HG02884 (cell line): Measurements from ENCODE around the gene A4GALT.

Experiments
- ATAC-seq: cut with Tn5 transposase; IDR thresholded peaks from one replicate; pipeline ENCODE4 v1.9.1; 2021; ENCODE audit warnings: mild to moderate bottlenecking, moderate library complexity; ENCODE audit not compliant: unreplicated experiment

The A4GALT gene

DNA sequence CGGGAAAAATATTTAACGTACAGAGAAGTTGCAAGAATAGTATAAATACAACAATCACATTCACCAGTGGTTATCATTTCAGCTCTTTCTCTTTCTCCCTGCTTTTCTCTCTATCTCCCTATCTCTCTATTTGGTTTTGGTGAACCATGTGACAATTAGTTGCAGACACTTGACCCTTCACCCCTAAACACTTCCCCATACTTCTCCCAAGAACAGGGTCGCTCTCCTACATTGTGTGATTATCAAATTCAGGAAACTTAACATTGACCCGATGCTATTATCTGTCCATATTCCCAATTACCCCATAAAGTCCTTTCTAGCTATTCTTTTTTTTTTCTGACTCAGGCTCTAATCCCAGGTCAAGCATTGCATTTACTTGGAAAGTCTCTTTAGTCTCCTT, 66.7 kb downstream of the A4GALT start:
- no peak for ATAC-seq

DNA sequence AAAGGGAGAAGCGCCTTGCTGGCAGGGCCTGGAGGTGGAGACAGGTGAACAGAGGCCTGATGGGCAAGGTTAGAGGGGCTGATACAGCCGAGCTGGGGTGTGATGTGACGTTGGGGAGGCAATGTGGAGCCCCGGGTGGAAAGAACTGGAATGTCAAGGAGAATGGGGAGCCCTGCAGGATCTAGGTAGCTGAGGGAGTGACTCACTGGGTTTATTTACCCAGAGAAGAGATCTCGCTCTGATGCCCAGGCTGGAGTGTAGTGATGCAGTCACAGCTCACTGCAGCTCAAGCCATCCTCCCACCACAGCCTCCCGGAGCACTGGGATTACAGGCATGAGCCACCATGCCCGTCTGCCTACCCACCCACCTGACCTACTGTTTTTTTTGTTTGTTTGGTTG, 69.5 kb downstream of the A4GALT start:
- no peak for ATAC-seq

DNA sequence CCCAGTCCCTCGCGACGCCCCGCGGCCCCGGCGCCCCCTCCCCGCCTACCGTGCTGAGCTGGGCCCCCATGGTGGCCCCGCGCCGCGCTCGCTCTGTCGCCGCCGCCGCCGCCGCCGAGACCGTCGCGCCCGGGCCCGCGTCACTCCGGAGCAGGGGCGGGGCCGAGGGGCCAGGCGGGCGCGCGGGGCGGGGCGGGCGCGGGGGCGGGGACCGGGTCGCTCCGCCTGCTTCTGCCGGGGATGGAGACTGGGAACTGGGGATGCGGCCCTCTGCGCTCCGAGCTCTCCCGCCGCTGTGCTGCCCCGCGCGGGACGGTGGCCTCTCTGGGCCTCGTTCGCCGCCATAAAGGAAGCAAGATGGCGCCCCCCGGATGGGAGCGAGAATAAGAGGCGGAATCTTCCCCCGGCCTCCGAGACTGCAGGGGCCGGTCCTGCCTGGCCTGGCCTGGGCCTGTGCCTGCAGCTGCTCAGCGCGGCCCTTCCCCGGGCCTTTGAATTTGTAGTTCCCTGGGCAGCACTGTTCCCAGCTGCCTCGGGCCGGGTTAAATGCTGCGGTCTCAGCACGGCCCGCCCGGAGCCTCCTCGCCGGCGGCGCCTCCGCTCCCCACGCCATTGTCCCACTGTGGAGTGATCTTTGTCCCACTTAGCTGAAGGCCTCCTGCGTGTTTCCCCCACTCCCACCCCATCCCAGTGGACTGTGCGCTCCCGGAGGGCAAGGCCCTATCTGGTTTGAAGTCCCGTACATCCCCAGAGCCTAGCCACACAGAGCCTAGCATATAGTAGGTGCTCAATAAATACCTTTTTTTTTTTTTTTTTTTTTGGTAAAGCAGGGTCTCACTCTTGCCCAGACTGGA, 71.2 kb downstream of the A4GALT start, which contains the start of gene CYB5R3:
CYB5R3 (minus strand) TSS at position 147 of the 854 bp plus-strand sequence; CDS start at position 70, 77 bp downstream.
- peak; percentile 54 for ATAC-seq

DNA sequence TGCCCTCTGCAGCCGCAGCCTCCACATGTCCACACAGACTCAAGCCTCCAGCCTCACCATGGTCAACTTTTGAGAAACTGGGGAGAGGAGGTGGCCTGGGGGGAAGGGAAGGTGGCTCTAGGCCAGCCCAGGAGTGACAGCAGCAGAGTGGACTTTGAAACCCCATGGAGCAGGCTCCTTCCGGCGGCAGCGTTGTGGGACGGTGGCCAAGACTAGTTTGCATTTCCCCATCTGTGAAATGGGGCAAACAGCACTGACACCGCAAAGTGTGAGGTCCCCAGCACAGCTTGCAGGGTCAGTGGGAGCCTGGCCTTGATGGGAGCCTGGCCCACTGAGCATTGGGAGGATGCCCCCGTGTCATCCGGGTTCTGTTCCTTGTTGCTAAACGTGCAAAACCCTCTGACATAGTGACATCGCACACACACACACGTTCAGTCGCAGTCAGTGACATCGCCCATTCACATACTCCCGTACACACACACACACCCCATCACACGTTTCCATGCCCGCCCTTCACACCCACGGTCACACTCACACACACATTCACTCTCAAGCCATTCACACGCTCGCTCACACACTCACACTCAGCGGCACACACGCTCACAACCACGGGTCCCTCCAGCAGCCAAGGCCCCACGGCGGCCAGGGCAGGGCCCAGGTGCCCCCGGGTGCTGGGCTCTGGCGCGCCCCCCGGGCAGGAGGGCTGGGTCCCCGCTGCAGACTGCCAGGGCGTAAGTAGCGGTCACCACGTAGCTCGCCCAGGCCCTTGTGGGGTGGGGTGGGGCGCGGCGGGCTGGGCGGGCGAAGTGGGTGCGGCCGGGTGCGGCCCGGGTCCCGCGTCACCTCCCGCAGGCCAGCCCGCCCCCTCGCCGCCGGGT, 72.1 kb downstream of the A4GALT start:
- peak; percentile 35 for ATAC-seq

DNA sequence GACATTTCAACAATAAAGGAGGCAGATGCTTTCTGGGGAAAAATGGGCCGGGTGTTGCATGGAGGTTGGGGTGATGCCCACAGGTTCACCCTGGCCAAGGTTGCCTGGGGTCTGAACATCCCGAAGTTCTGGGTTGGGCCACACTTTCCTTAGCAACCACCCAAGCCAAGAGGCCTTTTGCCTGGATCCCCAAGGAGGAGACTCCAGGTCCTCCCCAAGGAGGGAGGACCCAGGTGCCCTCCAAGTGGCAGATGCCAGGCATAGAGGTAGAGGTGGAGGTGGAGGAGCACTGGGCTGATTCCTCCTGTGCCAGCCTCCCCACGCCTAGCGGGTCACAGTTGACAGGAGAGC, 72.7 kb downstream of the A4GALT start:
- ATAC-seq = no peak

DNA sequence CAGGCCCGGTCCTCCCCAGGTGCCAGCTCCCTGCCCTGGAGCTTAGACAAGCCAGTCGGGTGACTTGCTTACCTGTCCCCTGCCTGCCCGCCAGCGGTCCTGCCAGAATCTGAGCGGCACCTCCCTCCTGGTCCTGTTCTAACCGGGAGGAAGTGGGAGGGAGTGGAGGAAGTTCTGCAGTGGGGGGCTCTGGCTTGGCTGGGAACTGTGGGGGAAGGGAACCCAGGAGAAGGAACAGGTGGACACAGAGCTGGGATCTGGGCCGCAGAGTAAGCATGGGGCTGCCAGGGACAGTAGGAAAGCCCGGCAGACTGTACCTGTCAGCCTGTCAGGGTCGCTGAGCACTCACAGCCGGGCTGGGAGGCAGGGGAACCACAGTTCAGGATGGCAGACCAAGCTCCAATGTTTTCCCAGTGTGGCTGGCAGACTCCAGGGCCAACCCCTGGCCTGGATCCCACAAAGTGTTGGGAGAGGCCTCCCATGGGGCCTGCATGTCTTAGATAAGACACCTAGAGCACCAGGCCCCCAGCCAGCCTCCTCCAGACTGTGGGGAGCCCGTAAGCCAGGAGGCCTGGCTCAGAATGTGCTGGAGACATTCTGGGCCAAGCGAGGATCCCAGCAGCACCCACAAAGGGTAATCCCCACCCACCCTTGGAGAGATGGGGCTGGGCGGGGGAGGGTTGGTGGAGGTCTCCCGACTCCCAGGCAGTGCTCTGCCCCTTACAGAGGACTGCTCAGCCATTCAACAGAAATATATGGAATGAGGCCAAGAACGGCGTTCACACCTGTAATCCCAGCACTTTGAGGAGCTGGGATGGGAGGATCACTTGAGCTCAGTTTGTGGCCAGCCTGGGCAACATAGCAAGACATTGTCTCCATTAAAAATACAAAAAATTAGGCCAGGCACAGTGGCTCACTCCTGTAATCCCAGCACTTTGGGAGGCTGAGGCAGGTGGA, 73.8 kb downstream of the A4GALT start:
- no peak for ATAC-seq

DNA sequence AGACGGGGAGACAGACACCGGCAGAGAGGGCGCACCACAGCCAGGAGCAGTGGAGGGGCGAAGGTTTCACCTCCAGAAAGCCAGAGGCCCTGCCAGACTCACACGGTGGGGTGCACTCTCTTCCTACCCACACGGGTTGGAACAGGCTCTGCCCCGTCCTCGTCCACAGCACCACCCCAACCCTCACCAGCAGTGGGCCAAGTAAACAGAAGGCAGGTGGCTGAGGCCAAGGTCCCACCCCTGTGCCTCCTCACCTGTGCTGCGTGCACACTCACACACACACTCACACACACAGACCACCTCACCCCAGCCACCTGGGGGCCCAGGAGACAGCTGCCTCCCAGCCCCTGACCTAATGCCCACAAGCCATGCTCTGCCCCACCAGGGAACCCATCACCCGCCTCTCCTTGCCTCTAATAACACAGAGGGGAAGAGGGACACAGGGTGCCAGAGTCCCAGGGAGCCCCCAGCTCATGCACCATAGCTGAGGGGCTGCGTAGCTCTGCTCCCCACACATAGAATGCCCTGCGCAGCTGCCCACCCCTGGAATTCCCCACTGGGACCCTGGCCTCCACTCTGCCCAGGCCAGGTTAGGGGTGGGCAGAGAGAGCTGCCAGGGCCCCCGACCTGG, 74.6 kb downstream of the A4GALT start:
- no peak for ATAC-seq

DNA sequence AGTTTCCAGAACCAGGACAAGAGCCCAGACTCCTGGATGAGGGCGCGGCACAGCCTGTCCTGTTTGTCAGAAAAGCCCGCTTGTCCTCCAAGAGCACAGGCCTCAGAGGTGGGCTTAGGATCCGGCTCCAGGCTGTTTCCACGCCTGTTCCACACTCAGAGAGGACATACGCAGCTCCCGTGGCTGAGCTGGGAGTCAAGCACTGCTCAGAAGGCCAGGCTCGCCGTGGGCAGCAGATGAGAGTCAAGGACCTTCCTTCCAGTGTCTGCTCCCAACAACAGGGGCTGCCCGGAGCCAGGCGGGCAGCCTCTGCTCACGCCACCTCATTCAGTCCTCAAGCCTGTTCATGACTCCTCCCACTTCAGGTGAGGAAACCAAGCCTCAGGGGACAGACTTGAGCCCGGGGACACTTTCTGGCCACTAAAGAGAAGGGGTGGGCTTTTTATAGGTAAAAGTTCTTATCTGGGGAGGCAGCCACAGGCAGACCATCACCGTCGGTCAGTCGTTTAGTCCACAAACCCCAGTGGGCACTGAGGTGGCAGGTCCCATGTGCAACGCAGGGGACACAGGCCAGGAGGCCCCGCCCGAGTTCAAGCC, 75.2 kb downstream of the A4GALT start:
- ATAC-seq = no peak

DNA sequence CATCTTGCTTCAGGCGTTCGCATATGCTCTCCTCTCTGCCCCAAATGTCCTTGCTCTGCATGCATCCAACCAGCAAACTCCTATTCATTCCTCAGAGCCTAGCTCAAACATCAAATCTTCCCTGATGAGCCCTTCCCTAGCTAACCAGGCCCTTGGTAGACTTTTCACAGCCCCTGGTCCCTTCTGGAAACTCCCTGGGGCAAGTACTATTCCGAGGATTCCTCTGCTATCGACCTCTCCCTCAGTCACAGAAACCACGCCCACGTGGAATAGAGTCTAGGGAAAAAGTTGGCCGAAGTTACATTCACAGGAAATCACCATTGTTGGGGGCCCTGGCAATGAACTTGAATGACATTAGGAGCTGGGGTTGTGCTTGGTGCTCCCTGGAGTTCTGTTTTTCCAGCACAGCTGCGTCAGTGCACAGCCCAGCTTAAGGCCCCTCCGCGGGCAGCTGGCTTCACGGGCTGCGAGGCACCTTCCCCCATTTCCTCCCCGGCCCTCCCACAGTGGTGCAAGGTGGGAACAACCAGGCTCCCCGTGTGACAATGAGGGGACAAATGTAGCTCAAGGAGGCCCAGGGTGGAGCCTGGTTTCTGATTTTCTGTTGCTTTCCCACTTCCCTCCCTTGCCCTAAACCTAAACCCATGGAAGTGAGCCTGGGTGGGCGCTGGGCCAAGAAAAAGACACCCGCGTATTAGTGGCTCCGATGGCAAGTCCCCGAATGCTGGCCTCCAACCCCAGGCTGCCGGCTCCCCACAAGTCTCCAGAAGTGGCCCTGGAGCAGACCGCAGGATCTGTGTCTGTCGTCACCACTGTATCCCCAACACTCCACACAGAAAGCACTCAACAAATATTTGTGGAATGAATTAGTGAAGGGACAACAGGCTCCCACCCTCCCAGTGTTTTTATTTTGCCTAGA, 76.0 kb downstream of the A4GALT start:
- no peak for ATAC-seq

DNA sequence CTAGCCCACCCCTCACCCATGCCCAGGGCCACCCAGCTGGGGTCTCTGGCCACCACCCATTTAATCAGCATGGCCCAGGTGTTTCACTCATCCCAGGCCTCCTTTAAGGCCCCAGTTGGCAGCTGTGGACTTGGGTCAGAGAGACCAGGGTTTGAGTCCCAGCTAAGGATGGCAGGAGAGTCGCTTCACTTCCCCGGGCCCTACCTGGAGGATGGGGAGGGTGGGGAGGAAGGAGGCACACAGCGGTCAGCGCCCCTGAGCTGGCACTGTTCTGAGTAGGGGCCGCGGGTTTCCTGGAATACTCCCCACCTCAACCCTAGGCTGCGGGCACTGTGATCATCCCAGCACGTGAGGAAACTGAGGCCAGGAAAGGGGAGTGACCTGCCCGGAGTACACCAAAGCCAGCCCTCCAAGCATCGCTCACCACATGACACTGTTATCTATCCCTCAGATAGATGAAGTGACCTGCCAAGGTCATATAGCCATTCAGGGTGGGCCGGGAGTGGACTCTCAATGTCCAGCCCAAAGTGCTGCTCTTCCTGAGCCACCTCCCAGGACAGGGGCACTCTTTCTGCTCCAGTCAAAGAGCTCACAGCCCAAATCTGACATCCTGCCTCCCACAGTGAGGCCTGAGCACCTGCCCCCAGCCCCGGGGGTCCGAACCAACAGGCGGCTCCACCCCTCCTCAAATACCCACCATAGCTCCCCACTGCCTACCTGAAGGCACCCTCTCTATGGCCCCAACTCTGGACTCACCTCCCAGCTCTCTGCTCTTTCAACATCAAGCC, 76.8 kb downstream of the A4GALT start:
- ATAC-seq = no peak

DNA sequence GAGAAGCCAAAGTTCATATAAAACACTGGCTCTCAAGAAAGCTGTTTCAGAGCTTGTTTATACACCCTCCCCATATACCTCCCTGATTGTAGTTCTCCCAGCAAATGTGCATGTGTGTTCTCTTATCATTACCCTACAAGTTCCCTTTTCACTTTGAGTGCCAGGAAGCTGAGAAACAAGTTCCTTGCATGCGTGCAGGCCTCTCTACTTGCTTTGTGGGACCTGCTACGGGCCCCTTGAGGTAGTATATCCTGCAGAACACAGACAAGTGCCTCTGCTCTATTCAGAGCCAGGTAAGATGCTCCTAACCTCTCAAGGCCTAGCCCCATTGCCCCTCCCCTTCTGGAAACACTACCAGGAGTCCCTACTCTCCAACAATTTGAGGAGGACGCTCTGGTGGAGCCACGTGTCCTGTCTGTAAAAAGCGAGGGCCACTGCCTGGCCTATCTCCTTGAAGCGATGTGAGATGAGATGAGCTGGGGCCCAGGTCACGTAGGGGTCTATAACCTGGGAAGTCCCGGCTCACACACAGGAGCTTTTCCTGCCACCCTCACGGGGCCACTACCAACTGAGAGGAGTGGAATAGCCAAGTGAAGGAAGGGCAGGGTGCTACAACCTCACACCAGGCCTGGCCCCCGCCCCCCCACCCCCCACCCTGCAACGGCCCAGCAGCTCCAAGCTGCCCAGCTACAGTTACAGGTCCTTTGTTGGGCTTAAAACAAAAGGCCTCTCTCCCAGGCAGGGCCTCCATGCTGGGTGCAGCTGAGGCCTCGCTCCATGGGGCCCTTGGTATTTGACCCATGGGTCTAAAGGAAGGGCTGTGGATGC, 77.7 kb downstream of the A4GALT start:
- no peak for ATAC-seq
